Tibial artery (tissue), 4 donors: ENCODE results near the gene PIAS2.
"Not testable (repeated sequence)": the region's sequence is repeated elsewhere in the genome, so short reads cannot be mapped to it uniquely, and the experiment has no call there.

Experiments used
- DNase-seq, 2 donors: peaks; one replicate each; pipeline ENCODE4 v3.0.0-alpha.2; 2019
- H3K27ac ChIP-seq, 2 donors: fragments of 200-600 bp; sonication (generic) in 1 of 2; 1 replicate in 1 of 2; 2 replicates in 1 of 2; pipeline ENCODE4 v1.5.1; 2018 to 2019; ENCODE audit warnings: mild to moderate bottlenecking in 1 of 2
- H3K27me3 ChIP-seq, 2 donors: fragments of 200-600 bp; sonication (generic) in 1 of 2; one replicate each; pipeline versions ENCODE4 v1.5.1 to v1.6.0; 2016 to 2019
- H3K36me3 ChIP-seq, 3 donors: fragments of 200-600 bp; sonication (generic) in 2 of 3; one replicate each; pipeline ENCODE4 v1.5.1; 2016 to 2019; ENCODE audit warnings: mild to moderate bottlenecking in 2 of 3
- H3K4me1 ChIP-seq, 4 donors: fragments of 200-600 bp; sonication (generic) in 2 of 4; 1 replicate in 3 of 4; 2 replicates in 1 of 4; pipeline ENCODE4 v1.5.1; 2016 to 2019
- H3K4me3 ChIP-seq, 2 donors: fragments of 200-600 bp; sonication (generic) in 1 of 2; 1 replicate in 1 of 2; 2 replicates in 1 of 2; pipeline ENCODE4 v1.5.1; 2018 to 2019; ENCODE audit warnings: mild to moderate bottlenecking in 2 of 2
- H3K9me3 ChIP-seq, 3 donors: fragments of 200-600 bp; sonication (generic) in 1 of 3; one replicate each; pipeline ENCODE4 v1.5.1; 2016 to 2019
- intact Hi-C: fragments of 100-400 bp; cut with DNase I; formaldehyde crosslinking; loops from one replicate; pipeline ENCODE4 v1.15.0; 2023; ENCODE audit warnings: low total_unique reads
- TF ChIP-seq, protein P1 (sequence below), 2 experiments: fragments of 200-600 bp in 1 of 2; fragments of 450-650 bp in 1 of 2; IDR thresholded peaks; one replicate each; pipeline ENCODE4 v1.5.1; 2017 to 2019; ENCODE audit warnings: antibody characterized with exemption in 2 of 2, mild to moderate bottlenecking in 1 of 2, moderate library complexity in 1 of 2

The PIAS2 gene

DNA sequence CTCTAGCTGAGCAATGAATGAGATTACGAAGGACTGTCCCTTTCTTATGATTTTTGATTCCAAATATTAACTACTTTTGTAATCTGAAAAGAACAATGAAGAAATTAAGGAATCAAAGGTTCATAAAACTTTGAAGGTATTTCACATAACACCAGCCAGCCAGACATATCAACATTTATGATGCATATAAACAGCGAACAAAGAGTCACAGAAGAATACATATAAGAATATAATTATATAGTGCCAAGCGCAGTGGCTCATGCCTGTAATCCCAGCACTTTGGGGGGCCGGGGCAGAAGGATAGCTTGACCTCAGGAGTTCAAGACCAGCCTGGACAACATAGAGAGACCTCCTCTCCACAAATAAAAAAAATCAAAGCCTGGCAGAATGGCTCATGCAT, 34.1 kb downstream of the PIAS2 start:
- no peak for DNase-seq
- intact Hi-C loops = no loop called here
- H3K27ac ChIP-seq = no peak overlapping the region
- H3K4me3 ChIP-seq = no peak overlapping the region
- no peaks in the 10 kb centered on the region for H3K27me3 ChIP-seq
- peaks cover 0 to 5% (median 0%) of the 10 kb centered on the region in 4 donors for H3K4me1 ChIP-seq
- peaks cover 0 to under 1% (median 0%) of the 10 kb centered on the region in 3 donors for H3K9me3 ChIP-seq
- TF ChIP-seq, protein P1, sequence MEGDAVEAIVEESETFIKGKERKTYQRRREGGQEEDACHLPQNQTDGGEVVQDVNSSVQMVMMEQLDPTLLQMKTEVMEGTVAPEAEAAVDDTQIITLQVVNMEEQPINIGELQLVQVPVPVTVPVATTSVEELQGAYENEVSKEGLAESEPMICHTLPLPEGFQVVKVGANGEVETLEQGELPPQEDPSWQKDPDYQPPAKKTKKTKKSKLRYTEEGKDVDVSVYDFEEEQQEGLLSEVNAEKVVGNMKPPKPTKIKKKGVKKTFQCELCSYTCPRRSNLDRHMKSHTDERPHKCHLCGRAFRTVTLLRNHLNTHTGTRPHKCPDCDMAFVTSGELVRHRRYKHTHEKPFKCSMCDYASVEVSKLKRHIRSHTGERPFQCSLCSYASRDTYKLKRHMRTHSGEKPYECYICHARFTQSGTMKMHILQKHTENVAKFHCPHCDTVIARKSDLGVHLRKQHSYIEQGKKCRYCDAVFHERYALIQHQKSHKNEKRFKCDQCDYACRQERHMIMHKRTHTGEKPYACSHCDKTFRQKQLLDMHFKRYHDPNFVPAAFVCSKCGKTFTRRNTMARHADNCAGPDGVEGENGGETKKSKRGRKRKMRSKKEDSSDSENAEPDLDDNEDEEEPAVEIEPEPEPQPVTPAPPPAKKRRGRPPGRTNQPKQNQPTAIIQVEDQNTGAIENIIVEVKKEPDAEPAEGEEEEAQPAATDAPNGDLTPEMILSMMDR (IDR thresholded peaks at IDR 0.05) = no peak
- H3K36me3 ChIP-seq = peaks cover 0 to 14% (median 3%) of the 10 kb centered on the region in 3 donors

GRCh38 chr18:46877329-46877987, 39.8 kb downstream of the PIAS2 start:
- Histone ChIP-seq H3K27me3 (no peaks in the 10 kb centered on the region), H3K4me3 (no peak overlapping the region), H3K27ac (no peak overlapping the region), H3K36me3 (peaks cover 0 to 24% (median 5%) of the 10 kb centered on the region in 3 donors), H3K9me3 (no peaks in the 10 kb centered on the region), H3K4me1 (no peaks in the 10 kb centered on the region)
- no peak for DNase-seq
- TF ChIP-seq, protein P1 (IDR thresholded peaks at IDR 0.05) = no peak
- intact Hi-C loops = no loop called here

DNA sequence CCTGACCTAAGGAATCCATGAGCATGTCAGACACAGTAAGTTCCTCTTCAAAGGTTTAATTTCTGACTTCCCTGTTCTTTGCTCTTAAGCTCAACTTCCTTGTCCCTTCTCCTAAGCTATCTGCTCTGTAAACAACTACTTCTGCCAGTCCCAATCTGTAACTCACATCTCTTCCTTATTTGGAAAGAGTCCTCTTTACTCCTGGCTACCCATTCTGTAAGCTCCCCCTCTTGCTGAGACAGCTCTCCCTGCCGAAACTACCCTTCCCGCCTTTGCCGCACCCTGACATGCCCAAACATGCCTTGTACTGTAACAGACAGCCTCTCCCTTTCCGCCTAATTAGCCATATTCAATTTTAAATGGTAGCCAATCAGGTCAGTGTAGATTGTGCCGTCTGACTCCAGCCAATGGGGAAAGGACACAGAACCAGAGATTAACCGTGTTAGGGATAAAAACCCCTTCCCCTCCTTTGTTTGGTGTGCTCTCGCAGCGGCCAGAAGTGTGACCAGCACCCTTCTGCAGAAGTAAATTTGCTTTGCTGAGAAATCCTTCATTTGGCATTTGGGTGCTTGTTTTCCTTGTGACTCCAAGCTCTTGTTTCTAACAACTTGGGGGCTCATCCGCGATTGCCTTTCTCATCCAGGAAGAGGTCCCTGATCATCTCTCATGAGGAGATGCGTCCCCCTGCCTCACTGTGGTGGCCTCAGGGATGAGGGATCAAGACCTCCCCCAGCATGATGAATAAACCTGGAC, 49.0 kb downstream of the PIAS2 start:
- Histone ChIP-seq H3K27ac (no peak overlapping the region), H3K4me3 (no peak overlapping the region), H3K9me3 (peaks cover 0 to 22% (median 10%) of the 10 kb centered on the region in 3 donors), H3K36me3 (peaks cover 5 to 21% (median 12%) of the 10 kb centered on the region in 3 donors), H3K27me3 (no peaks in the 10 kb centered on the region), H3K4me1 (no peaks in the 10 kb centered on the region)
- intact Hi-C loops = no loop called here
- no peak for DNase-seq
- TF ChIP-seq, protein P1 (IDR thresholded peaks at IDR 0.05) = no peak

GRCh38 chr18:46867367-46868143, 49.8 kb downstream of the PIAS2 start:
- DNase-seq = no peak
- H3K4me3 ChIP-seq = no peak overlapping the region
- peaks cover 7 to 21% (median 20%) of the 10 kb centered on the region in 3 donors for H3K36me3 ChIP-seq
- peaks cover 0 to 22% (median 10%) of the 10 kb centered on the region in 3 donors for H3K9me3 ChIP-seq
- no peaks in the 10 kb centered on the region for H3K4me1 ChIP-seq
- no peaks in the 10 kb centered on the region for H3K27me3 ChIP-seq
- TF ChIP-seq, protein P1 (IDR thresholded peaks at IDR 0.05) = no peak
- H3K27ac ChIP-seq = no peak overlapping the region
- intact Hi-C loops = no loop called here

- no peak for DNase-seq
- TF ChIP-seq, protein P1 (IDR thresholded peaks at IDR 0.05) = no peak
- Histone ChIP-seq H3K4me3 (no peak overlapping the region), H3K36me3 (peaks cover 7 to 21% (median 21%) of the 10 kb centered on the region in 3 donors), H3K4me1 (no peaks in the 10 kb centered on the region), H3K27ac (no peak overlapping the region), H3K27me3 (no peaks in the 10 kb centered on the region), H3K9me3 (peaks cover 0 to 22% (median 10%) of the 10 kb centered on the region in 3 donors)
- intact Hi-C loops = no loop called here
Measured at GRCh38 chr18:46866523-46866922, 50.8 kb downstream of the PIAS2 start.

- Histone ChIP-seq H3K36me3 (peaks cover 7 to 21% (median 21%) of the 10 kb centered on the region in 3 donors), H3K9me3 (peaks cover 0 to 22% (median 10%) of the 10 kb centered on the region in 3 donors)
- DNase-seq, H3K4me1 ChIP-seq, H3K27me3 ChIP-seq, intact Hi-C loops, H3K4me3 ChIP-seq, H3K27ac ChIP-seq: not testable (repeated sequence)
Measured at GRCh38 chr18:46865245-46865644, 52.1 kb downstream of the PIAS2 start.
